ENCODE data around the gene SENP8. TPM values are rescaled to one million over a fixed set of nuclear protein-coding genes. Genes with fewer than 3 reads are reported as not detected.

SENP8 gene
- total and polyA plus RNA-seq, 2 of the 13 experiments (the other 11 are each of a cell fraction or from before 2014, with no cell fraction given) = 2.7 to 3.0 TPM

- ATAC-seq = no peak
- Histone ChIP-seq H3K9ac (ENCODE audit: insufficient read depth, low read depth, low read length) (no peak overlapping the region), H3K9me3 (ENCODE audit: low read length) (no peaks in the 10 kb centered on the region), H3K27me3 (ENCODE audit: control insufficient read depth in 1 of 2, insufficient read depth in 2 of 2, low read length in 2 of 2) (no peaks in the 10 kb centered on the region), H4K20me1 (ENCODE audit: insufficient read depth, low read length) (no peaks in the 10 kb centered on the region), H3K4me3 (replicated peaks in 1 of 3; ENCODE audit: insufficient read depth in 1 of 3, low read depth in 2 of 3, low read length in 3 of 3) (no peak overlapping the region), H3K4me2 (ENCODE audit: low read depth, low read length) (no peak overlapping the region), H3K4me1 (ENCODE audit: insufficient read depth, low read length) (peaks cover 11% of the 10 kb centered on the region), H2AFZ (ENCODE audit: low read length) (no peak overlapping the region), H3K36me3 (replicated peaks in 1 of 2; ENCODE audit: control insufficient read depth in 1 of 2, insufficient read depth in 2 of 2, low read length in 2 of 2) (no peaks in the 10 kb centered on the region), H3K27ac (ENCODE audit: extremely low read length, insufficient read depth, low read length) (no peak overlapping the region), H3K79me2 (ENCODE audit: insufficient read depth, low read length) (no peaks in the 10 kb centered on the region)
- WGBS (ENCODE audit: low lambda C conversion rate) = 93% methylated on average over 4 of the region's 4 CpGs
- in situ Hi-C loops (cut with HindIII; ENCODE audit: extremely low pct_ligation_motif_present, low pct_unique_long_range_greater_than_20kb) (no loop called here), intact Hi-C loops (cut with micrococcal nuclease; ENCODE audit: unreplicated experiment) (no loop called here)
- TF ChIP-seq JUN (CRISPR knock-in tag; IDR thresholded peaks at IDR 0.05) (no peak), GTF3A (CRISPR knock-in tag; conservative IDR thresholded peaks at IDR 0.05) (no peak), HNF1A (IDR thresholded peaks at IDR 0.05; ENCODE audit: low read depth) (no peak), HNF1A (CRISPR knock-in tag; IDR thresholded peaks at IDR 0.05; ENCODE audit: borderline replicate concordance) (no peak), ZNF510 (CRISPR knock-in tag; IDR thresholded peaks at IDR 0.05; ENCODE audit: low read depth) (no peak)
- CTCF ChIA-PET (ENCODE audit: low intra/inter-chr PET ratio, low total read pairs) = no interaction called here
- FAIRE-seq = no peak
- POLR2A ChIA-PET = no interaction called here
- BruUV-seq (replicated peaks) = no TSS peak
- no peak for DNase-seq (ENCODE audit: low spot score)
Measured at GRCh38 chr15:72139667-72140066, 21.5 kb downstream of the SENP8 start.

- TF ChIP-seq SMAD1 (CRISPR knock-in tag; IDR thresholded peaks at IDR 0.05; ENCODE audit: borderline replicate concordance, low read depth) (no peak), DRAP1 (CRISPR knock-in tag; IDR thresholded peaks at IDR 0.05) (no peak), FIP1L1 (IDR thresholded peaks at IDR 0.05; ENCODE audit: borderline replicate concordance, insufficient read depth, low read depth, low read length) (no peak), ZSCAN20 (CRISPR knock-in tag; IDR thresholded peaks at IDR 0.05; ENCODE audit: borderline replicate concordance) (no peak), ZFX (CRISPR knock-in tag; IDR thresholded peaks at IDR 0.05; ENCODE audit: low read depth) (no peak), ETV6 (CRISPR knock-in tag; conservative IDR thresholded peaks at IDR 0.05) (no peak), FUBP1 (CRISPR knock-in tag; IDR thresholded peaks at IDR 0.05; ENCODE audit: borderline replicate concordance) (no peak), FOXO1 (CRISPR knock-in tag; IDR thresholded peaks at IDR 0.05) (no peak)
- Histone ChIP-seq H3K9ac (ENCODE audit: insufficient read depth, low read depth, low read length) (no peak overlapping the region), H3K4me3 (replicated peaks in 1 of 3; ENCODE audit: insufficient read depth in 1 of 3, low read depth in 2 of 3, low read length in 3 of 3) (no peak overlapping the region), H3K79me2 (ENCODE audit: insufficient read depth, low read length) (no peaks in the 10 kb centered on the region), H3K4me1 (ENCODE audit: insufficient read depth, low read length) (peaks cover 7% of the 10 kb centered on the region), H4K20me1 (ENCODE audit: insufficient read depth, low read length) (no peaks in the 10 kb centered on the region), H3K27ac (ENCODE audit: extremely low read length, insufficient read depth, low read length) (no peak overlapping the region), H3K27me3 (ENCODE audit: control insufficient read depth in 1 of 2, insufficient read depth in 2 of 2, low read length in 2 of 2) (peaks cover 2 to 3% of the 10 kb centered on the region in 2 experiments; a peak in 1 of 5 replicates), H3K4me2 (ENCODE audit: low read depth, low read length) (no peak overlapping the region), H2AFZ (ENCODE audit: low read length) (no peak overlapping the region), H3K36me3 (replicated peaks in 1 of 2; ENCODE audit: control insufficient read depth in 1 of 2, insufficient read depth in 2 of 2, low read length in 2 of 2) (no peaks in the 10 kb centered on the region), H3K9me3 (ENCODE audit: low read length) (no peaks in the 10 kb centered on the region)
- ChIA-PET CTCF (ENCODE audit: low intra/inter-chr PET ratio, low total read pairs) (no interaction called here), POLR2A (no interaction called here)
- no TSS peak for BruUV-seq (replicated peaks)
- FAIRE-seq (no peak), DNase-seq (ENCODE audit: low spot score) (no peak), ATAC-seq (no peak)
- intact Hi-C loops (cut with micrococcal nuclease; ENCODE audit: unreplicated experiment) = no loop called here
- 80% methylated on average over 3 of the region's 3 CpGs for WGBS (ENCODE audit: low lambda C conversion rate)
- in situ Hi-C loops (cut with HindIII; ENCODE audit: extremely low pct_ligation_motif_present, low pct_unique_long_range_greater_than_20kb) = no loop called here
Measured at GRCh38 chr15:72140088-72140487, 21.9 kb downstream of the SENP8 start.

Measured in HepG2 (cell line).